HUES64 (cell line): ENCODE data around the gene SDK2.

Experiments used
- H3K27ac ChIP-seq: 2 replicates; pipeline ENCODE4 v1.7.0; 2013; ENCODE audit warnings: low read depth, low read length, inconsistent platforms
- H3K27me3 ChIP-seq: 2 replicates; pipeline ENCODE4 v1.6.1; 2013; ENCODE audit warnings: mild to moderate bottlenecking, low read length; ENCODE audit not compliant: insufficient read depth
- H3K36me3 ChIP-seq: 2 replicates; pipeline ENCODE4 v1.6.1; 2013; ENCODE audit warnings: mild to moderate bottlenecking, low read length; ENCODE audit not compliant: insufficient read depth
- H3K4me1 ChIP-seq: 2 replicates; pipeline ENCODE4 v1.6.1; 2013; ENCODE audit warnings: mild to moderate bottlenecking, low read length, moderate library complexity; ENCODE audit not compliant: insufficient read depth
- H3K4me3 ChIP-seq: 2 replicates; pipeline ENCODE4 v1.5.1; 2013; ENCODE audit warnings: mild to moderate bottlenecking, low read length, moderate library complexity
- H3K9ac ChIP-seq: 2 replicates; pipeline ENCODE4 v1.6.1; 2013; ENCODE audit warnings: mild to moderate bottlenecking, low read depth, low read length
- H3K9me3 ChIP-seq: 2 replicates; pipeline ENCODE4 v1.6.1; 2013; ENCODE audit warnings: low read depth, low read length; ENCODE audit not compliant: insufficient read depth
- WGBS: fragments of 150-250, 120-280 bp; methylation state at CpG from one replicate; pipeline ENCODE4 v1.1.7; 2013; ENCODE audit warnings: missing lambda C conversion rate; 5-methylcytosine and 5-hydroxymethylcytosine counted together

SDK2 gene

DNA sequence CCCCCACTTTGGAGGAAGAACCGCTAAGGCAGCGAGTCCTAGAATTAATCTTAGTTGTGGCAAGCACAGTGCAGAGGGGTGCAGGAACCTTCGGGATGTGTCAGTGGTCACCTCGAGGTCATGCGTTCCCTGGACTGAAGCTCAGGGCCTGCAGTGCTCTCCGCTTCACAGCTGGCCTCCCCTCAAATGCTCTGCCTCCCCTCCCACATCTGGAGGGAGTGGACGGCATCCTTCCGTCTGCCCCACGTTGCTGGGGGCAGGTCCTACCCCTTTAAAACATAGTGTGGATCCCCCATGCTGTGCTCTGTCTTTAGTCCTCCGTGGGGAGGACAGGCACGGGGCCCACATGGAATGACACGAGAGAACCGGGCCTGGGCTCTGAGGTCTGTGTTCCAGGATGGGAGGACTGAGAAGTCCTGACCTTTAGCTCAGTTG lies 232.9 kb downstream of the SDK2 start:
- Histone ChIP-seq H3K27me3 (no peaks in the 10 kb centered on the region), H3K9me3 (no peaks in the 10 kb centered on the region), H3K27ac (no peak overlapping the region), H3K4me1 (no peaks in the 10 kb centered on the region), H3K9ac (no peak overlapping the region), H3K4me3 (no peak overlapping the region), H3K36me3 (peaks cover 20% of the 10 kb centered on the region; the same call in 1 of the 2 replicates)
- WGBS, result 90% methylated on average over 13 of the region's 13 CpGs

DNA sequence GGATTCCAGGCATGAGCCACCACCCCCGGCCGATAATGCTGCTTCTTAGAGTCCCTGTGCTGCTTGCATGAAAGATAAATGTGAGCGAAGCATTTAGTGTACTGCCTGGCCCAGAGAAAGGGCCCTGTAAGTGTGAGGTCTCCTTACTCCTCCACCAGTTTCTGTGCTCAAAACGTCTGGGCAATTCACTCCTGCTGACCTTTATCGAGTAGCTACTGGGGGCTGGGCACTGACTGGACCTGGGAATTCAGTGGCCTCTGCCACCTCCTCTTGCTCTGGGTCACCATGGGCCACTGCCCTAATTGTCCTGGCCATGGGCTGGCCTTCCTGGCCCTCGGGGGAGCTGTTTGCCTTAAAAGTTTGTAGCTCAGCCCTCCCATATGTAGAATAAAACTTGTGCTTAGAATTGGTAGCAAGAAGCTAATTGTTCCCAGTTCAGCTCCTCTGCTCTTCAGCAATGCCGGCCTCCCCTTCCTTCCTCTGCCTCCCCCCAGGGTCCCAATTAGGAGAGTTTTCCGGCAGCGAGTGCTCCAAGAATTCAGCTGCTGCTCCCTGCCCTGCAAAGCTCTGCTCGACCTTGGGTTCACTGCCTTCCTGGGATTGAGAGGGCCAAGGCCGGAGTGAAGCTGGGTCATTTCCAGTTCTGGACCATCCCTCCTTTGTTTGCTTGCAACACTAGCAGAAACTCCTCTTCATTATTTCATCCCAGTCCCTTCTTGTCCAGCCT lies 233.5 kb downstream of the SDK2 start:
- Histone ChIP-seq H3K9me3 (no peaks in the 10 kb centered on the region), H3K4me1 (no peaks in the 10 kb centered on the region), H3K9ac (no peak overlapping the region), H3K36me3 (peaks cover 18% of the 10 kb centered on the region; the same call in 1 of the 2 replicates), H3K4me3 (no peak overlapping the region), H3K27me3 (no peaks in the 10 kb centered on the region), H3K27ac (no peak overlapping the region)
- WGBS, result 60% methylated on average over 11 of the region's 11 CpGs

GRCh38 chr17:73404246-73404645 lies 240.0 kb downstream of the SDK2 start:
- Histone ChIP-seq H3K27me3 (no peaks in the 10 kb centered on the region), H3K4me1 (no peaks in the 10 kb centered on the region), H3K4me3 (no peak overlapping the region), H3K27ac (no peak overlapping the region), H3K9ac (no peak overlapping the region), H3K36me3 (peaks cover 3% of the 10 kb centered on the region; the same call in 1 of the 2 replicates), H3K9me3 (no peaks in the 10 kb centered on the region)
- 86% methylated on average over 4 of the region's 4 CpGs for WGBS

DNA sequence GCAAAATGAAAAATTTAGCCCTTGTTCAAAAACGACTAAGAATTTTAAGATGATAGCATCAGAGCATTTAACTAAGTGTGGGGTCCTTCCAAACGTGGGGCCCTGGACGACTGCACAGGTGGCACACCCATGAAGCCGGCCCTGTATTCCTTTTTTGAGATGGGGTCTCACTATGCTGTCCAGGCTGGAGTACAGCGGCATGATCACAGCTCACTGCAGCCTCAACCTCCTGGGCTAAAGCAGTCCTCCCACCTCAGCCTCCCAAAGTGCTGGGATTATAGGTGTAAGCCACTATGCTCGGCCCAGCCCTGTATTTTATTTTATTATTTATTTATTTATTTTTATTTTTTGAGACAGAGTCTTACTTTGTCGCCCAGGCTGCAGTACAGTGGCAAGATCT lies 241.8 kb downstream of the SDK2 start:
- no peaks in the 10 kb centered on the region for H3K27me3 ChIP-seq
- no peak overlapping the region for H3K9ac ChIP-seq
- H3K27ac ChIP-seq, result no peak overlapping the region
- peaks cover 3% of the 10 kb centered on the region; the same call in 1 of the 2 replicates for H3K36me3 ChIP-seq
- no peaks in the 10 kb centered on the region for H3K4me1 ChIP-seq
- H3K4me3 ChIP-seq, result no peak overlapping the region
- H3K9me3 ChIP-seq, result no peaks in the 10 kb centered on the region
- 91% methylated on average over 6 of the region's 7 CpGs for WGBS

DNA sequence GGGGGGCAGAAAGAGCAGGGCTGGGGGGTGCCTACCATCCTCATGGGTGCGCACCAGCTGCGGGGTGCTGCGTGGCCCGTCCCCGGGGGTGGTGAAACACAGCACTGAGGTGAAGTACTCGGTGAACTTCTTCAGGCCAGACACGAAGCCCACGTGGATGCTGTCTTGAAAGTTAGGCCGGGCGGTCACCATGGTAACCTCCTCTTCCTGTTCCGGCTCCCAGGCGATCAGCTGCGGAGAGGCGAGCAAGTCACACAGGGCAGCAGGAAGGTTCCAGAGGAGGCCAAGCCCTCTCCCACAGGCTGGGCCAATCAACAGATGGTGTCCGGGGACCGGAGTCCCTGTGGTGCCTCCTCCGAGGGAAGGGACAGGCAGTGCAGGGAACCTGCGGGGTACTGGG lies 242.3 kb downstream of the SDK2 start:
- Histone ChIP-seq H3K4me1 (no peaks in the 10 kb centered on the region), H3K27ac (no peak overlapping the region), H3K4me3 (no peak overlapping the region), H3K36me3 (peaks cover 3% of the 10 kb centered on the region; the same call in 1 of the 2 replicates), H3K9me3 (no peaks in the 10 kb centered on the region), H3K27me3 (no peaks in the 10 kb centered on the region), H3K9ac (no peak overlapping the region)
- 83% methylated on average over 18 of the region's 18 CpGs for WGBS

DNA sequence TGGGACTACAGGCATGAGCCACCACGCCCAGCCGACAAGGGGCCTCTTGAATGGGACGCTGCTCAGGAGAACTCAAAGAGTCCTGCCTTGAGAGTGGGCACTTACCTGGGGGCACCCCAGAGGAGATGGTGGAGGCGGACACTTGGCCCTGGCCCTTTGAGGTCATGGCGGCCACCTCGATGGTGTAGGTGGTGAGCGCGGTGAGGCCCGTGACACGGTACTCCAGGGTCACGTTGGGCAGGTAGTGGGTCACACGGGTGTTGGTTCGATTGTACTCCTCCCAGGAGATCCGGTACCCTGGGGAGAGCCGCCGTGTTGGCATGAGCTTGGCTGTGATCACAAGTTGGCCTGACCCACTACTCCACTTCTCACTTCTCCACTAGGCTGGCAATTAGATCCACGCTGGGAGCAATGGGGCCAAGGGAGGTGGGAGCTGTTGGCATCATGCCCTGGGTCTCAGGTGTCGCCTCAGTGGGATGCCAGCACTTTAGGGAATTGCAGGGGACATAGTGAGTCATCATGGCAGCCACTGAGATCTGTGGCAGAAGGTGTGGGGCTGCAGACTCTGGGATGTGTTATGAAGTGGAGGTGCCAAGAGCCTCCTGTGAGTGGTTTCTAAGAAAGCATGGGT lies 243.2 kb downstream of the SDK2 start:
- no peaks in the 10 kb centered on the region for H3K27me3 ChIP-seq
- no peak overlapping the region for H3K27ac ChIP-seq
- H3K4me1 ChIP-seq, result no peaks in the 10 kb centered on the region
- H3K36me3 ChIP-seq, result peaks cover 3% of the 10 kb centered on the region; the same call in 1 of the 2 replicates
- H3K9ac ChIP-seq, result no peak overlapping the region
- H3K4me3 ChIP-seq, result no peak overlapping the region
- no peaks in the 10 kb centered on the region for H3K9me3 ChIP-seq
- 92% methylated on average over 18 of the region's 18 CpGs for WGBS

DNA sequence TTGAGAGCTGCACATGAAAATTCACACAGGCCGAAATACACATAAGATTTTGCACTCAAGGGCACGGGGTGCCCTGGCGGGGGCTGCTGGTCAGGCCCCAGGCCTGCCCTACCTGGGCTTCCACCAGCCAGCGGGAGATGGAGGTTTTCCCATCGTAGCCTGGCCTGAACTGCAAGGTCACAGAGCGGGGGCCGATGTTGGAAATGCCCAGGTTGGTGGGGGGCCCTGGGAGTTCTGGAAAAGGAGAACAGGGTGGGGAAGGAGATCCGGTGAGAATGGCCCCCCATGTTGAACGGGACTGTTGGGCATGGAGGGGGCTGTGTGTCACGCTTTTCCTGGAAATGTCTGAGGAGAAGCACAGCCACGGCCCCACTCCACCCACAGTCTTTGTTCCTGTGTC lies 245.2 kb downstream of the SDK2 start:
- Histone ChIP-seq H3K27ac (no peak overlapping the region), H3K27me3 (no peaks in the 10 kb centered on the region), H3K9ac (no peak overlapping the region), H3K4me1 (no peaks in the 10 kb centered on the region), H3K4me3 (no peak overlapping the region), H3K9me3 (no peaks in the 10 kb centered on the region), H3K36me3 (peaks cover 3% of the 10 kb centered on the region; the same call in 1 of the 2 replicates)
- WGBS, result 95% methylated on average over 11 of the region's 11 CpGs

DNA sequence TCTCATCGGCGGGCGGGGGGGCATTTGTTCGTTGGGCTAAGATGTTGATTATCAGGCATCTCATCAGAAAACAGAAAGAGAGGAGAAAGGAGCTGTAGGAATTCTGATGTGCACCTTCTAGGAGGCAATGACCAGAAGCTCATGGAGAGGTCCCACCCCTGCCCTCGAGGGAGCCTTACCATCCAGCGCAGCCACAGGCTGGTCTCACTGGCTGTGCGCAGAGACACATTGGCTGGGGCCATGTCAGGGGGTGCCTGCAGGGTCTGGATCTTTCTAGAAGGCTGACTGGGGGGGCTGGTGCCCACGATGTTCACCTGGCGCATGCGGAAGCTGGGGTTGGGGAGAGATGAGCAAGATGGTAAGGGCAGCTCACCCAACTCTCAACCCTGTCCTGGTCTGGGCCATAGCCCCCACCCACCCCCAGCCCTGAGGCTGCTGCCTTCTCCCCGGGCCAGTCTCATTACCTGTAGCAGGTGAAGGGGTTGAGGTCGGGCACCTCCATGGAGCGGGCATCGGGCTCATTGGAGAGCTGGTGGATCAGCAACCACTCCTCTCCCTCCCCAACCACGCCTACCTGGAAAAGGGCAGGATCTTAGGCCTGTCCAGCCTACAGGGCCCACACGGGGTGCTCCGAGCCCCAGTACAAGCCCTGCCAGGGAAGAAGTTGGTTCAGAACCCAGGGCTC lies 246.2 kb downstream of the SDK2 start:
- Histone ChIP-seq H3K27me3 (no peaks in the 10 kb centered on the region), H3K9me3 (no peaks in the 10 kb centered on the region), H3K4me1 (no peaks in the 10 kb centered on the region), H3K9ac (no peak overlapping the region), H3K36me3 (no peaks in the 10 kb centered on the region; the same call in 1 of the 2 replicates), H3K4me3 (no peak overlapping the region), H3K27ac (no peak overlapping the region)
- 94% methylated on average over 17 of the region's 17 CpGs for WGBS

DNA sequence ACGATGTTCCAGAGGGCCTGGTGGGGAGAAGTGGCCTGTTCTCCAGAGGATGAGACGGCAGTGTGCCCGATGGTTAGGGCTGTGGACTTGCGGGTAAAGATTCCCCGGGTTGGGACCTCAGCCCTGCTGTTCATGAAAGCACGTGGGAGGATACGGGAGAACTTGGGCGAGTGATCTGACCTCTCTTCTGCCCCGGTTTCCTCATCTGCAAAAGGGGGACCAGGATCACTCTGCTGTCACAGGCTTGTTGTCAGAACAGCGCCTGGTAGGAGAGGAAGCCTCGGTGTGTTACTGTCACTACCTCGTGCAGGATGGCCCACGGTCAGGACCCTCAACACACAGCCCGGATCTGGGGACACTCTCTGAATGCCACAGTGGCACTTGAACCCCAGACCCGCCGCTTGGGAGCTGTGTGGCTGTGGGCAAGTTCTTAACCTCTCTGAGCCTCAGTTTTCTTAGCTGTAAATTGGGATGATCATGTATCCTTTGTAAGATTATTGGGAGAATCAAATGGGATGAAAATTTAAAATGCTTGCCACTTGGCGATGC lies 246.9 kb downstream of the SDK2 start:
- H3K27me3 ChIP-seq, result no peaks in the 10 kb centered on the region
- no peaks in the 10 kb centered on the region; the same call in 1 of the 2 replicates for H3K36me3 ChIP-seq
- WGBS, result 91% methylated on average over 17 of the region's 17 CpGs

DNA sequence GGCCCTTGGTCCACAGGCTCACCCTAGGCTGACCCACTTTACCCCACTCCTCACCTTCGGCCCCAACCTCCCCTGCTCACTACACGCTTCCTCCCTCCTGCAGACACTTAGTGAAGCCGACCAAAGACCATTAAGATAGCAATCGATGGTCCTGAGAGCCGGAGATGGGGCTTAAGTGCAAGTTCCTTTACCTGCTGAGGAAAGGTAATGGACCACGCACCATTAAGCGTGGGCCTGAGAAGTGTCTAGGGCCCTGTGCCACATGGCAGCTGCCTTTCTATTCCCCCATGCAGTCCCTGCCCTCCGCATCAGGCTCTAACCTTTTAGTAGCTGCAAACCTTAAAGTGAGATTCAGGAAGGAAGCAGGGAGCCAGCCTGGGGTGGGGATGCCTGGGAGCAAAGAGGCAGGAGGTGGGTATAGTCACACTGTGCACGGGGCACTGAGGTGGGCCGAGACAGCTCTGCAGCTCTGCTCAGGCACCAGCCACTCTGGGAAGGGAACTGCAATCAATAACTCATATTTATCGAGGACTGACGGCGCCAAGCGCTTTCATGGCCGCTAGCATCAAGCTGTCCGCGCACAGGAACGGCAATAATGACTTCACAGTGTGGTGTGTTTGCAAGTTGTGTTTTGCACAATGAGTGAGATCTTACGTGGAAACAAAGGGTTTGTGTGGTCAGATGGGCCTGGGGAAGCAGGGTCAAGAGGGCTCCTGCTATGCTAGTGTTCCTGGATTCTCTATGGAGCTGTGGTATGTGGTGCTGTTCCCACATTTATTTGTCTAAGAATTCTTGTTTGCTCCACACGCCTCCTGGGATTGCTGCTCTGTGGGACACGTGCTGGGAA lies 247.6 kb downstream of the SDK2 start:
- Histone ChIP-seq H3K4me1 (no peaks in the 10 kb centered on the region), H3K4me3 (no peak overlapping the region), H3K9ac (no peak overlapping the region), H3K36me3 (no peaks in the 10 kb centered on the region; the same call in 1 of the 2 replicates), H3K27ac (no peak overlapping the region), H3K9me3 (no peaks in the 10 kb centered on the region), H3K27me3 (no peaks in the 10 kb centered on the region)
- WGBS, result 89% methylated on average over 21 of the region's 21 CpGs

More for the DNA sequence above, 246.9 kb downstream of the SDK2 start:
- Histone ChIP-seq H3K27ac (no peak overlapping the region), H3K4me3 (no peak overlapping the region), H3K9me3 (no peaks in the 10 kb centered on the region), H3K9ac (no peak overlapping the region), H3K4me1 (no peaks in the 10 kb centered on the region)
